Body of pancreas (tissue), 4 donors: ENCODE data around the gene USP49. TPM values are rescaled to one million over a fixed set of nuclear protein-coding genes. Genes with fewer than 3 reads are reported as not detected.

Experiments
- ATAC-seq: fragments of 150-250 bp; one replicate; pipeline ENCODE4 v1.9.1; 2016
- DNase-seq, 4 donors: peaks; one replicate each; pipeline ENCODE4 v3.0.0-alpha.2; 2019
- H3K27ac ChIP-seq, 4 donors: fragments of 200-600 bp; sonication (generic); 1 replicate in 3 of 4; 2 replicates in 1 of 4; pipeline versions ENCODE4 v1.5.1 to v1.6.1; 2016 to 2019; ENCODE audit warnings: mild to moderate bottlenecking in 1 of 4, mixed read lengths in 1 of 4, moderate library complexity in 1 of 4
- H3K27me3 ChIP-seq, 2 donors: fragments of 200-600 bp; sonication (generic); one replicate each; pipeline ENCODE4 v1.6.0; 2016; ENCODE audit warnings: mild to moderate bottlenecking in 1 of 2
- H3K36me3 ChIP-seq, 2 donors: fragments of 200-600 bp; sonication (generic); replicated peaks in 1 of 2; 2 replicates each; pipeline ENCODE4 v1.5.1; 2016; ENCODE audit warnings: low read depth in 2 of 2; ENCODE audit not compliant: insufficient read depth in 1 of 2
- H3K4me1 ChIP-seq: fragments of 200-600 bp; sonication (generic); one replicate; pipeline ENCODE4 v1.6.0; 2016
- H3K4me3 ChIP-seq, 2 donors: fragments of 200-600 bp; sonication (generic); 1 replicate in 1 of 2; 2 replicates in 1 of 2; pipeline ENCODE4 v1.5.1; 2016 to 2019
- H3K9me3 ChIP-seq, 3 donors: fragments of 200-600 bp; sonication (generic); 1 replicate in 2 of 3; 2 replicates in 1 of 3; pipeline ENCODE4 v1.5.1; 2016
- CTCF ChIP-seq, 7 experiments: fragments of 450-650 bp in 4 of 7; fragments of 200-600 bp in 3 of 7; sonication (generic) in 3 of 7; IDR thresholded peaks; one replicate each; pipeline ENCODE4 v1.5.1; 2016 to 2019; ENCODE audit warnings: antibody characterized with exemption in 7 of 7
- POLR2A ChIP-seq, 3 donors: fragments of 450-650 bp; IDR thresholded peaks; one replicate each; pipeline ENCODE4 v1.6.1; 2016; ENCODE audit warnings: antibody characterized with exemption in 3 of 3, mild to moderate bottlenecking in 2 of 3
- WGBS, 2 donors: methylation state at CpG; one replicate each; pipeline ENCODE4 v1.1.5; 2017; 5-methylcytosine and 5-hydroxymethylcytosine counted together
- intact Hi-C: fragments of 100-400 bp; cut with DNase I; formaldehyde crosslinking; loops from one replicate; pipeline ENCODE4 v1.15.1; 2023
- total RNA-seq, 2 donors: library from RNA; depleted of rRNA; stranded (reverse); fragments of >200 nt; gene quantifications; one replicate each; pipeline ENCODE4 v1.1.0, GENCODE V29; 2016

The USP49 gene
- total RNA-seq, 2 donors from 2014 or later, result 3.3 to 5.2 TPM

- H3K4me3 ChIP-seq, result no peak overlapping the region
- no peaks in the 10 kb centered on the region for H3K9me3 ChIP-seq
- no peak for TF ChIP-seq POLR2A (IDR thresholded peaks at IDR 0.05)
- TF ChIP-seq CTCF (IDR thresholded peaks at IDR 0.05), result no peak
- no peak for ATAC-seq
- no peak for DNase-seq
- H3K36me3 ChIP-seq, result no peaks in the 10 kb centered on the region
- no peak overlapping the region for H3K27ac ChIP-seq
- no peaks in the 10 kb centered on the region for H3K27me3 ChIP-seq
- intact Hi-C loops, result no loop called here
- 91 to 100% methylated on average over 3 of the region's 3 CpGs for WGBS, 2 donors
- H3K4me1 ChIP-seq, result peaks cover 10% of the 10 kb centered on the region
Measured at GRCh38 chr6:41850861-41851260, 44.3 kb downstream of the USP49 start.

GRCh38 chr6:41846666-41847237 lies 48.4 kb downstream of the USP49 start:
- H3K36me3 ChIP-seq, result no peaks in the 10 kb centered on the region
- ATAC-seq (peak; percentile 87), DNase-seq (peak; percentile 69 to 76 (median 72))
- TF ChIP-seq POLR2A (IDR thresholded peaks at IDR 0.05), result no peak
- TF ChIP-seq CTCF (IDR thresholded peaks at IDR 0.05), result peak; percentile 41 to 90 (median 84)
- 8% methylated on average over 1 of the region's 1 CpG for WGBS, 2 donors
- H3K4me3 ChIP-seq, result no peak overlapping the region
- no peaks in the 10 kb centered on the region for H3K27me3 ChIP-seq
- intact Hi-C loops, result loop anchor here (5.0 to 10.0 kb wide), 2 partner anchors 88 to 196 kb away; no protein-coding TSS in a partner anchor
- H3K9me3 ChIP-seq, result no peaks in the 10 kb centered on the region
- H3K4me1 ChIP-seq, result peaks cover 10% of the 10 kb centered on the region
- peak overlapping the region in 2 of 4 donors; percentile 11 to 29 for H3K27ac ChIP-seq

GRCh38 chr6:41843178-41843577 lies 52.0 kb downstream of the USP49 start:
- H3K4me1 ChIP-seq, result peaks cover 10% of the 10 kb centered on the region
- DNase-seq, result no peak
- no peak for ATAC-seq
- TF ChIP-seq POLR2A (IDR thresholded peaks at IDR 0.05), result no peak
- TF ChIP-seq CTCF (IDR thresholded peaks at IDR 0.05), result no peak
- no peaks in the 10 kb centered on the region for H3K27me3 ChIP-seq
- no peak overlapping the region for H3K4me3 ChIP-seq
- H3K27ac ChIP-seq, result no peak overlapping the region
- WGBS, 2 donors, result 87 to 92% methylated on average over 9 of the region's 9 CpGs
- no peaks in the 10 kb centered on the region for H3K36me3 ChIP-seq
- H3K9me3 ChIP-seq, result no peaks in the 10 kb centered on the region
- intact Hi-C loops, result loop anchor here (10.0 kb wide), 1 partner anchor 92 kb away; no protein-coding TSS in a partner anchor

GRCh38 chr6:41840326-41840725 lies 54.8 kb downstream of the USP49 start:
- TF ChIP-seq POLR2A (IDR thresholded peaks at IDR 0.05) (no peak), CTCF (IDR thresholded peaks at IDR 0.05) (no peak)
- H3K36me3 ChIP-seq, result no peaks in the 10 kb centered on the region
- no peak for ATAC-seq
- H3K4me3 ChIP-seq, result no peak overlapping the region
- DNase-seq, result no peak
- WGBS, 2 donors, result 86 to 98% methylated on average over 4 of the region's 4 CpGs
- no peaks in the 10 kb centered on the region for H3K27me3 ChIP-seq
- H3K9me3 ChIP-seq, result no peaks in the 10 kb centered on the region
- H3K27ac ChIP-seq, result no peak overlapping the region
- H3K4me1 ChIP-seq, result no peaks in the 10 kb centered on the region
- intact Hi-C loops, result loop anchor here (10.0 kb wide), 1 partner anchor 94 kb away; no protein-coding TSS in a partner anchor

GRCh38 chr6:41836660-41837052 lies 58.5 kb downstream of the USP49 start:
- no peak for TF ChIP-seq CTCF (IDR thresholded peaks at IDR 0.05)
- Histone ChIP-seq H3K27me3 (no peaks in the 10 kb centered on the region), H3K27ac (no peak overlapping the region), H3K4me3 (no peak overlapping the region), H3K4me1 (no peaks in the 10 kb centered on the region), H3K9me3 (no peaks in the 10 kb centered on the region), H3K36me3 (no peaks in the 10 kb centered on the region)
- ATAC-seq (no peak), DNase-seq (no peak)
- intact Hi-C loops, result no loop called here
- 79 to 87% methylated on average over 2 of the region's 2 CpGs for WGBS, 2 donors
